ENCODE measurements around the gene C9orf152. TPM values are rescaled to one million over a fixed set of nuclear protein-coding genes. Genes with fewer than 3 reads are reported as not detected.

C9orf152 gene
- total and polyA plus RNA-seq, 10 of the 15 experiments (the other 5 are each of a cell fraction or from before 2014, with no cell fraction given), result 0.04 TPM; not detected in 9

DNA sequence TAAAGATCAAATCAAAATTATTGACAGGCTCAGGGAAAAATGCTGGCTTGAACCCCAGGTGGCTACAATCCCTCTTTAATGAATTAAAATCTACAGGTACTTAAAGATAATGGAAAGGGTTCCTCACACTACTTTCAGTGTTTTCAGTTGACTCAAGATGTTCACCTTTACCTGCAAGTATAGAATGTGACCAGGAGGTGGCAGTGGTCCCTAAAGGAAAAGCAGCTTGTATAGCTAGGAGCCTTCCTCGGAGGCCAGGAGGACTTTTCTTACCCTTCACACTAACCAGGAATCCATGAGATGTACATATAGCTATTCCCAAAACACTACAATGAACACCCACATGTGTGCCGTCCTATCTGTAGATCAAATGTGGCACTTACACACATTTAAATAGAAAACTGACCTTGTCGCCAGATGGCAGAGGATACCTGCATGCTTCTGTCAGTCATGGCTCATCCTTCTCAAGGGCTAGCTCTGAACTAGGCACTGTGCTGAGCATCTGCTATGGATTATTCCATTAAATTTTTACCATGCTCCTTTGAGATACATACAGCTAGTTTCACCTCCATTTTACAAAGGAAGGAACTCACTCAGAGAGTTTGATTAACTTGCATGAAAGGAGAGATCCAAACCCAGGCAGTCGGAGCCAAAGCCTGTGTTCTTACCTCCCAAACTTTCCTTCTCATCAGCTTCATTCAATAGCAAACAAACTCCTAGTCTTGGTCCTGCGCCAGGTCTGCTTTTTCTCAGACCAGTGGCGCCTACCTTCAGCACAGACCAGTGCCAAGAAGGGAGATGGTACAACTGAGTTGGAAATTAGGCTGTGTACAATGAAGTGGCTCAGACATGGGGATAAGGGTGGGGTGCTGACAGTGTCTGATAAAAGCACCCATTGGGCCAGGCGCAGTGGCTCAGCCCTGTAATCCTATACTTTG, 24.5 kb downstream of the C9orf152 start:
- H3K79me2 ChIP-seq (ENCODE audit: control insufficient read depth, insufficient read depth, low read length), result no peaks in the 10 kb centered on the region
- ChIA-PET SMC1A (ENCODE audit: uncharacterized antibody, unreplicated experiment) (interaction anchor here (0.6 to 4.2 kb wide), 23 partner anchors 9 to 1438 kb away, joined by 3 to 53 read pairs (median 3); no protein-coding TSS in a partner anchor), CTCF (interaction anchor here (0.6 to 5.4 kb wide), 40 partner anchors 9 to 886 kb away, joined by 3 to 65 read pairs (median 4); partner anchors contain the start of genes C9orf152 and TXN), POLR2A (no interaction called here), RAD21 (ENCODE audit: unreplicated experiment) (interaction anchor here (0.5 to 4.0 kb wide), 20 partner anchors 17 to 1438 kb away, joined by 3 to 24 read pairs (median 3); no protein-coding TSS in a partner anchor)
- H2AFZ ChIP-seq (ENCODE audit: control insufficient read depth, low read depth, low read length), result no peak overlapping the region
- no peak overlapping the region for H3K4me2 ChIP-seq (ENCODE audit: control insufficient read depth, insufficient read depth)
- TF ChIP-seq, protein P1, sequence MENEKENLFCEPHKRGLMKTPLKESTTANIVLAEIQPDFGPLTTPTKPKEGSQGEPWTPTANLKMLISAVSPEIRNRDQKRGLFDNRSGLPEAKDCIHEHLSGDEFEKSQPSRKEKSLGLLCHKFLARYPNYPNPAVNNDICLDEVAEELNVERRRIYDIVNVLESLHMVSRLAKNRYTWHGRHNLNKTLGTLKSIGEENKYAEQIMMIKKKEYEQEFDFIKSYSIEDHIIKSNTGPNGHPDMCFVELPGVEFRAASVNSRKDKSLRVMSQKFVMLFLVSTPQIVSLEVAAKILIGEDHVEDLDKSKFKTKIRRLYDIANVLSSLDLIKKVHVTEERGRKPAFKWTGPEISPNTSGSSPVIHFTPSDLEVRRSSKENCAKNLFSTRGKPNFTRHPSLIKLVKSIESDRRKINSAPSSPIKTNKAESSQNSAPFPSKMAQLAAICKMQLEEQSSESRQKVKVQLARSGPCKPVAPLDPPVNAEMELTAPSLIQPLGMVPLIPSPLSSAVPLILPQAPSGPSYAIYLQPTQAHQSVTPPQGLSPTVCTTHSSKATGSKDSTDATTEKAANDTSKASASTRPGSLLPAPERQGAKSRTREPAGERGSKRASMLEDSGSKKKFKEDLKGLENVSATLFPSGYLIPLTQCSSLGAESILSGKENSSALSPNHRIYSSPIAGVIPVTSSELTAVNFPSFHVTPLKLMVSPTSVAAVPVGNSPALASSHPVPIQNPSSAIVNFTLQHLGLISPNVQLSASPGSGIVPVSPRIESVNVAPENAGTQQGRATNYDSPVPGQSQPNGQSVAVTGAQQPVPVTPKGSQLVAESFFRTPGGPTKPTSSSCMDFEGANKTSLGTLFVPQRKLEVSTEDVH (IDR thresholded peaks at IDR 0.05; ENCODE audit: low read depth, partially characterized antibody), result no peak
- peak; percentile 91 for TF ChIP-seq RAD21 (IDR thresholded peaks at IDR 0.05; ENCODE audit: insufficient read depth, low read depth, low read length)
- TF ChIP-seq REST (IDR thresholded peaks at IDR 0.05; ENCODE audit: low read depth, low read length), result no peak
- TF ChIP-seq, protein P2, sequence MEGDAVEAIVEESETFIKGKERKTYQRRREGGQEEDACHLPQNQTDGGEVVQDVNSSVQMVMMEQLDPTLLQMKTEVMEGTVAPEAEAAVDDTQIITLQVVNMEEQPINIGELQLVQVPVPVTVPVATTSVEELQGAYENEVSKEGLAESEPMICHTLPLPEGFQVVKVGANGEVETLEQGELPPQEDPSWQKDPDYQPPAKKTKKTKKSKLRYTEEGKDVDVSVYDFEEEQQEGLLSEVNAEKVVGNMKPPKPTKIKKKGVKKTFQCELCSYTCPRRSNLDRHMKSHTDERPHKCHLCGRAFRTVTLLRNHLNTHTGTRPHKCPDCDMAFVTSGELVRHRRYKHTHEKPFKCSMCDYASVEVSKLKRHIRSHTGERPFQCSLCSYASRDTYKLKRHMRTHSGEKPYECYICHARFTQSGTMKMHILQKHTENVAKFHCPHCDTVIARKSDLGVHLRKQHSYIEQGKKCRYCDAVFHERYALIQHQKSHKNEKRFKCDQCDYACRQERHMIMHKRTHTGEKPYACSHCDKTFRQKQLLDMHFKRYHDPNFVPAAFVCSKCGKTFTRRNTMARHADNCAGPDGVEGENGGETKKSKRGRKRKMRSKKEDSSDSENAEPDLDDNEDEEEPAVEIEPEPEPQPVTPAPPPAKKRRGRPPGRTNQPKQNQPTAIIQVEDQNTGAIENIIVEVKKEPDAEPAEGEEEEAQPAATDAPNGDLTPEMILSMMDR (IDR thresholded peaks at IDR 0.05 in 2 of 3, conservative IDR thresholded peaks at IDR 0.05 in 1 of 3; ENCODE audit: control insufficient read depth in 2 of 3, extremely low read depth in 1 of 3, insufficient read depth in 1 of 3, low read depth in 3 of 3, low read length in 3 of 3), result peak; percentile 75 to 79 (median 76); a peak in 5 of 6 replicates
- TF ChIP-seq SMC3 (IDR thresholded peaks at IDR 0.05; ENCODE audit: borderline replicate concordance, low read length), result peak; percentile 79
- DNase-seq (ENCODE audit: low read depth, low spot score) (peak; percentile 25), FAIRE-seq (peak; percentile 94), ATAC-seq (peak; percentile 91)
- 59% methylated on average over 7 of the region's 7 CpGs for WGBS (ENCODE audit: insufficient coverage, insufficient replicate concordance, low lambda C conversion rate, missing lambda C conversion rate)
- H3K27ac ChIP-seq (ENCODE audit: control insufficient read depth, insufficient read depth), result no peak overlapping the region
- H3K9ac ChIP-seq (ENCODE audit: control insufficient read depth, insufficient read depth, low read length), result no peak overlapping the region
- no peaks in the 10 kb centered on the region for H4K20me1 ChIP-seq (ENCODE audit: control insufficient read depth, insufficient read depth)
- no peaks in the 10 kb centered on the region; the same call in 2 of the 3 replicates for H3K9me3 ChIP-seq (replicated peaks; ENCODE audit: control insufficient read depth, insufficient read depth, low read length)
- no peaks in the 10 kb centered on the region for H3K27me3 ChIP-seq (replicated peaks in 1 of 2; ENCODE audit: control insufficient read depth in 2 of 2, insufficient read depth in 2 of 2, low read length in 1 of 2)
- H3K4me3 ChIP-seq, result no peak overlapping the region
- intact Hi-C loops (cut with micrococcal nuclease; ENCODE audit: unreplicated experiment), result loop anchor here (1.0 to 10.0 kb wide), 4 partner anchors 33 to 1111 kb away; no protein-coding TSS in a partner anchor
- BruUV-seq (replicated peaks), result no TSS peak
- no peaks in the 10 kb centered on the region for H3K36me3 ChIP-seq (ENCODE audit: control insufficient read depth in 2 of 2, insufficient read depth in 2 of 2, low read length in 1 of 2)
- no peaks in the 10 kb centered on the region for H3K4me1 ChIP-seq (ENCODE audit: control insufficient read depth, insufficient read depth, low read length)
- in situ Hi-C loops (cut with MboI), result loop anchor here (5.0 to 25.0 kb wide), 2 partner anchors 439 to 1129 kb away; no protein-coding TSS in a partner anchor

Measured in GM12878 (cell line).